PC-9 (cell line): ENCODE data around the gene UTP15. TPM values are rescaled to one million over a fixed set of nuclear protein-coding genes. Genes with fewer than 3 reads are reported as not detected.
A peak's percentile ranks its signal among the peaks of the same experiment; 100 is the strongest.

Experiments used
- BruUV-seq: library from RNA; stranded (reverse); fragments of 400-500 nt; replicated peaks from 2 replicates; lab custom pipeline; 2021; lab: Mats Ljungman, UMichigan
- CTCF ChIA-PET: fragments of 300-600 bp; sonication (Branson Sonifier 250); formaldehyde crosslinking; loops from one replicate; lab custom pipeline; 2022; ENCODE audit warnings: antibody characterized with exemption; lab: Charles Lee
- POLR2A ChIA-PET: fragments of 300-600 bp; sonication (Branson Sonifier 250); formaldehyde crosslinking; loops from one replicate; lab custom pipeline; 2022; ENCODE audit warnings: antibody characterized with exemption; ENCODE audit not compliant: unreplicated experiment; lab: Charles Lee
- DNase-seq, 2 experiments: peaks; one replicate each; pipeline versions ENCODE4 v3.0.0 to v3.0.0-alpha.2; 2015 to 2022; ENCODE audit warnings: mixed read lengths in 1 of 2
- H2AFZ ChIP-seq: fragments of 200-600 bp; sonication (generic); 2 replicates; pipeline ENCODE4 v1.8.1; 2017; ENCODE audit warnings: antibody characterized with exemption
- H3F3A ChIP-seq: fragments of 200-600 bp; sonication (generic); 2 replicates; pipeline ENCODE4 v1.8.1; 2017; ENCODE audit warnings: antibody characterized with exemption, mild to moderate bottlenecking, low read depth; ENCODE audit not compliant: insufficient read depth
- H3K27ac ChIP-seq: fragments of 200-600 bp; sonication (generic); 2 replicates; pipeline ENCODE4 v1.6.1; 2016; ENCODE audit warnings: mixed run types
- H3K27me3 ChIP-seq: fragments of 200-600 bp; sonication (generic); 2 replicates; pipeline ENCODE4 v1.6.1; 2016; ENCODE audit warnings: low read depth, mixed run types; ENCODE audit not compliant: insufficient read depth
- H3K36me3 ChIP-seq: fragments of 200-600 bp; sonication (generic); 2 replicates; pipeline ENCODE4 v1.6.1; 2016; ENCODE audit warnings: low read depth, mixed run types
- H3K4me1 ChIP-seq: fragments of 200-600 bp; sonication (generic); replicated peaks from 2 replicates; pipeline ENCODE4 v1.6.1; 2016; ENCODE audit warnings: mixed run types; ENCODE audit not compliant: insufficient read depth
- H3K4me2 ChIP-seq: fragments of 200-600 bp; sonication (generic); 2 replicates; pipeline ENCODE4 v1.6.1; 2017; ENCODE audit warnings: mixed run types
- H3K4me3 ChIP-seq: fragments of 200-600 bp; sonication (generic); 2 replicates; pipeline ENCODE4 v1.6.1; 2016; ENCODE audit warnings: mixed run types
- H3K79me2 ChIP-seq: fragments of 200-600 bp; sonication (generic); 2 replicates; pipeline ENCODE4 v1.6.1; 2017; ENCODE audit warnings: low read depth, mixed run types
- H3K9me2 ChIP-seq: fragments of 200-600 bp; sonication (generic); 2 replicates; pipeline ENCODE4 v1.8.1; 2017; ENCODE audit warnings: mild to moderate bottlenecking; ENCODE audit not compliant: insufficient read depth
- H3K9me3 ChIP-seq: fragments of 200-600 bp; sonication (generic); 2 replicates; pipeline ENCODE4 v1.8.1; 2016; ENCODE audit warnings: low read depth; ENCODE audit not compliant: insufficient read depth
- H4K20me1 ChIP-seq: fragments of 200-600 bp; sonication (generic); 2 replicates; pipeline ENCODE4 v1.8.1; 2017; ENCODE audit not compliant: insufficient read depth
- CTCF ChIP-seq: fragments of 200-600 bp; sonication (generic); conservative IDR thresholded peaks from 2 replicates; pipeline ENCODE4 v1.6.1; 2017; ENCODE audit warnings: mixed run types, antibody characterized with exemption, mild to moderate bottlenecking, moderate library complexity
- EZH2 ChIP-seq: fragments of 200-600 bp; sonication (generic); IDR thresholded peaks from 2 replicates; pipeline ENCODE4 v1.8.0; 2017; ENCODE audit warnings: antibody characterized with exemption, low read depth
- intact Hi-C: fragments of 100-400 bp; cut with micrococcal nuclease; formaldehyde crosslinking; loops from one replicate; pipeline ENCODE4 v1.10.0; 2022; ENCODE audit not compliant: unreplicated experiment
- total RNA-seq: library from RNA; stranded (reverse); gene quantifications from 2 replicates; pipeline ENCODE4 v1.2.3, GENCODE V29; 2021

UTP15 gene
- total RNA-seq, 1 experiment from 2014 or later = 19.4 TPM

- H3K9me3 ChIP-seq = no peaks in the 10 kb centered on the region
- H3K4me2 ChIP-seq = peak overlapping the region; percentile 98
- BruUV-seq = TSS peak; percentile 38
- H3K27me3 ChIP-seq = no peaks in the 10 kb centered on the region
- H3K79me2 ChIP-seq = peaks cover 60% of the 10 kb centered on the region
- H4K20me1 ChIP-seq = no peaks in the 10 kb centered on the region
- no peak for TF ChIP-seq CTCF
- TF ChIP-seq EZH2 = no peak
- H3K4me3 ChIP-seq = peak overlapping the region; percentile 90
- no peaks in the 10 kb centered on the region for H3K9me2 ChIP-seq
- peaks cover 15% of the 10 kb centered on the region; the same call in 1 of the 2 replicates for H3K36me3 ChIP-seq
- POLR2A ChIA-PET = interaction anchor here (0.7 kb wide), 2 partner anchors 49 to 86 kb away, joined by 5 to 7 read pairs; no protein-coding TSS in a partner anchor
- peak overlapping the region; percentile 20 for H3K27ac ChIP-seq
- DNase-seq = no peak
- CTCF ChIA-PET = interaction anchor here (0.6 to 1.1 kb wide), 3 partner anchors 11 to 229 kb away, joined by 3 to 5 read pairs (median 3); no protein-coding TSS in a partner anchor
- intact Hi-C loops = loop anchor here (2.0 kb wide), 2 partner anchors 24 to 46 kb away; no protein-coding TSS in a partner anchor
- peaks cover 8% of the 10 kb centered on the region for H3F3A ChIP-seq
- peaks cover 23% of the 10 kb centered on the region for H3K4me1 ChIP-seq
- H2AFZ ChIP-seq = peak overlapping the region; percentile 88
These were observed 868 bp upstream of the UTP15 start for GRCh38 chr5:73564675-73565074.

GRCh38 chr5:73565969-73566547, 515 bp downstream of the UTP15 start:
- H3K27ac ChIP-seq = peak overlapping the region; percentile 20
- no peak for DNase-seq
- H3K4me3 ChIP-seq = peak overlapping the region; percentile 90
- peak overlapping the region; percentile 88 for H2AFZ ChIP-seq
- no peaks in the 10 kb centered on the region for H3K9me3 ChIP-seq
- intact Hi-C loops = loop anchor here (2.0 kb wide), 2 partner anchors 25 to 47 kb away; no protein-coding TSS in a partner anchor
- H4K20me1 ChIP-seq = no peaks in the 10 kb centered on the region
- CTCF ChIA-PET = interaction anchor here (1.1 kb wide), 1 partner anchor 24 kb away, joined by 3 read pairs; no protein-coding TSS in a partner anchor
- H3K79me2 ChIP-seq = peaks cover 67% of the 10 kb centered on the region
- H3K36me3 ChIP-seq = peaks cover 22% of the 10 kb centered on the region
- peaks cover 8% of the 10 kb centered on the region for H3F3A ChIP-seq
- BruUV-seq = TSS peak; percentile 83
- POLR2A ChIA-PET = no interaction called here
- TF ChIP-seq CTCF = no peak
- TF ChIP-seq EZH2 = no peak
- H3K9me2 ChIP-seq = no peaks in the 10 kb centered on the region
- H3K27me3 ChIP-seq = no peaks in the 10 kb centered on the region
- peaks cover 23% of the 10 kb centered on the region for H3K4me1 ChIP-seq
- H3K4me2 ChIP-seq = peak overlapping the region; percentile 98

- ChIA-PET POLR2A (no interaction called here), CTCF (no interaction called here)
- Histone ChIP-seq H3K9me3 (no peaks in the 10 kb centered on the region), H3K27ac (no peak overlapping the region), H3F3A (peaks cover 8% of the 10 kb centered on the region; the same call in 1 of the 2 replicates), H3K4me1 (no peaks in the 10 kb centered on the region), H3K36me3 (peaks cover 28% of the 10 kb centered on the region), H3K4me2 (no peak overlapping the region), H3K9me2 (no peaks in the 10 kb centered on the region), H3K79me2 (no peaks in the 10 kb centered on the region), H3K4me3 (no peak overlapping the region), H3K27me3 (no peaks in the 10 kb centered on the region), H2AFZ (no peak overlapping the region), H4K20me1 (no peaks in the 10 kb centered on the region)
- no peak for DNase-seq
- TF ChIP-seq CTCF (no peak), EZH2 (no peak)
- BruUV-seq = no TSS peak
- intact Hi-C loops = no loop called here
These were observed 17.0 kb downstream of the UTP15 start for GRCh38 chr5:73582285-73583145.
